Measurements from ENCODE around the gene VPS35L. TPM values are rescaled to one million over a fixed set of nuclear protein-coding genes. Genes with fewer than 3 reads are reported as not detected.

Gene VPS35L
- total and polyA plus RNA-seq, 2 of the 13 experiments (the other 11 are each of a cell fraction or from before 2014, with no cell fraction given), result 1.4 to 1.6 TPM

DNA sequence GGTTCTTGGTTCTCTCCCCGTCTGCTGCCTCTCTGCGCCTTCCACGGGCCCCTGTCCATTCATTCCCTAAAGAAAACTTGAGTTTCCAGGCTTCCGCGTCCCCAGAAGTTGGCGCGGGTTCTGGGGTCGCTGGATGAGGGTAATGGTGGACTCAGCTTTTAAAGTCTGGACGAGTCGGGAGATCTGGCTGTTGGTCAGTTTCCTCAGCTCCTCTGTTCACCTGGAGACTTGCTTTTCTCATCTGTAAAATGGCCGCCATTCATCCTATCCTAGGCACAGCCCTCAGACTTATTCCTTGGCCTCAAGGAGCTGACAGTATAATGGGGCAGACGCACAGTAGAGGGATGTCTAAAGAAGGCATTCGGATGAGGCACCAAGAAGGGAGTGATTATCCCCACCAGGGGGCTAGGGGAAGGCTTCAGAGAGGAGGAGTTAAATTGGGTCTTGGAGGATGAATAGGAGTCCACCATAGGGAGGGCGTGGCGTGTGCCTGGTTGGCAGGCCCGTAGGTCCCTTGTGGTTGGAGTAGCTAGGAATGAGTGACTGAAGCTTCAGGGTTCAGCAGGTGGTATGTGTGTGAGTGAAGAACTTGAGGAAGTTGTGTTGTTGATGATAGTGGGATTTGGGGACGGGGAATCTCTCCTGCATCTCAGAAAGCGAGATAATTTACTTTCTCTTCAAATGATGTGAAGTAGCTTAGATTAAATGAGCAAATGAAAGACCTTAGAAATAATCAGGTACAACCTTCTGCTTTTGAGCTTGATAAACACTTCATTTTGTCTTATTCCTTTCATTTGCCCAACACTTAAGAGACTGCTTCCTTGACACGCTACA, 652 bp downstream of the VPS35L start (continued):
- TF ChIP-seq REST (IDR thresholded peaks at IDR 0.05; ENCODE audit: borderline replicate concordance in 1 of 2, low read depth in 1 of 2, low read length in 2 of 2) (no peak), SATB2 (CRISPR knock-in tag; IDR thresholded peaks at IDR 0.05) (no peak; the same call in 1 of the 2 replicates), ZNF12 (CRISPR knock-in tag; IDR thresholded peaks at IDR 0.05) (no peak), ZNF792 (CRISPR knock-in tag; IDR thresholded peaks at IDR 0.05) (no peak), ZNF597 (CRISPR knock-in tag; IDR thresholded peaks at IDR 0.05) (no peak), ZNF354B (CRISPR knock-in tag; IDR thresholded peaks at IDR 0.05) (no peak), ZNF546 (CRISPR knock-in tag; conservative IDR thresholded peaks at IDR 0.05) (no peak; the same call in 1 of the 2 replicates), ZNF547 (CRISPR knock-in tag; IDR thresholded peaks at IDR 0.05) (no peak), ZNF75D (CRISPR knock-in tag; IDR thresholded peaks at IDR 0.05; ENCODE audit: borderline replicate concordance) (no peak), ZNF446 (CRISPR knock-in tag; IDR thresholded peaks at IDR 0.05) (0 out of 2 replicates have a peak, but pooled peaks have one; percentile 77), ZMAT3 (CRISPR knock-in tag; conservative IDR thresholded peaks at IDR 0.05) (no peak), ZNF567 (CRISPR knock-in tag; IDR thresholded peaks at IDR 0.05; ENCODE audit: borderline replicate concordance) (no peak), RFX3 (CRISPR knock-in tag; IDR thresholded peaks at IDR 0.05) (no peak), POLR2AphosphoS5 (IDR thresholded peaks at IDR 0.05; ENCODE audit: low read depth, low read length) (no peak), ZNF891 (CRISPR knock-in tag; IDR thresholded peaks at IDR 0.05) (no peak), ZBTB21 (CRISPR knock-in tag; IDR thresholded peaks at IDR 0.05) (no peak), ZNF180 (CRISPR knock-in tag; IDR thresholded peaks at IDR 0.05; ENCODE audit: borderline replicate concordance, low read depth) (no peak), ELF4 (CRISPR knock-in tag; IDR thresholded peaks at IDR 0.05; ENCODE audit: borderline replicate concordance) (no peak), ZNF709 (CRISPR knock-in tag; IDR thresholded peaks at IDR 0.05) (no peak), SRSF4 (IDR thresholded peaks at IDR 0.05; ENCODE audit: low read depth, low read length, poor library complexity, severe bottlenecking) (no peak)
- TF ChIP-seq, protein P1, sequence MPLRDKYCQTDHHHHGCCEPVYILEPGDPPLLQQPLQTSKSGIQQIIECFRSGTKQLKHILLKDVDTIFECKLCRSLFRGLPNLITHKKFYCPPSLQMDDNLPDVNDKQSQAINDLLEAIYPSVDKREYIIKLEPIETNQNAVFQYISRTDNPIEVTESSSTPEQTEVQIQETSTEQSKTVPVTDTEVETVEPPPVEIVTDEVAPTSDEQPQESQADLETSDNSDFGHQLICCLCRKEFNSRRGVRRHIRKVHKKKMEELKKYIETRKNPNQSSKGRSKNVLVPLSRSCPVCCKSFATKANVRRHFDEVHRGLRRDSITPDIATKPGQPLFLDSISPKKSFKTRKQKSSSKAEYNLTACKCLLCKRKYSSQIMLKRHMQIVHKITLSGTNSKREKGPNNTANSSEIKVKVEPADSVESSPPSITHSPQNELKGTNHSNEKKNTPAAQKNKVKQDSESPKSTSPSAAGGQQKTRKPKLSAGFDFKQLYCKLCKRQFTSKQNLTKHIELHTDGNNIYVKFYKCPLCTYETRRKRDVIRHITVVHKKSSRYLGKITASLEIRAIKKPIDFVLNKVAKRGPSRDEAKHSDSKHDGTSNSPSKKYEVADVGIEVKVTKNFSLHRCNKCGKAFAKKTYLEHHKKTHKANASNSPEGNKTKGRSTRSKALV (CRISPR knock-in tag; IDR thresholded peaks at IDR 0.05), result no peak
- TF ChIP-seq, protein P2, sequence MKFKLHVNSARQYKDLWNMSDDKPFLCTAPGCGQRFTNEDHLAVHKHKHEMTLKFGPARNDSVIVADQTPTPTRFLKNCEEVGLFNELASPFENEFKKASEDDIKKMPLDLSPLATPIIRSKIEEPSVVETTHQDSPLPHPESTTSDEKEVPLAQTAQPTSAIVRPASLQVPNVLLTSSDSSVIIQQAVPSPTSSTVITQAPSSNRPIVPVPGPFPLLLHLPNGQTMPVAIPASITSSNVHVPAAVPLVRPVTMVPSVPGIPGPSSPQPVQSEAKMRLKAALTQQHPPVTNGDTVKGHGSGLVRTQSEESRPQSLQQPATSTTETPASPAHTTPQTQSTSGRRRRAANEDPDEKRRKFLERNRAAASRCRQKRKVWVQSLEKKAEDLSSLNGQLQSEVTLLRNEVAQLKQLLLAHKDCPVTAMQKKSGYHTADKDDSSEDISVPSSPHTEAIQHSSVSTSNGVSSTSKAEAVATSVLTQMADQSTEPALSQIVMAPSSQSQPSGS (CRISPR knock-in tag; IDR thresholded peaks at IDR 0.05), result no peak

Data from HepG2 (cell line).